ENCODE data around the gene KCNH6. TPM values are rescaled to one million over a fixed set of nuclear protein-coding genes. Genes with fewer than 3 reads are reported as not detected.
A peak's percentile ranks its signal among the peaks of the same experiment; 100 is the strongest.

The KCNH6 gene
- total RNA-seq, 4 donors from 2014 or later, result not detected

DNA sequence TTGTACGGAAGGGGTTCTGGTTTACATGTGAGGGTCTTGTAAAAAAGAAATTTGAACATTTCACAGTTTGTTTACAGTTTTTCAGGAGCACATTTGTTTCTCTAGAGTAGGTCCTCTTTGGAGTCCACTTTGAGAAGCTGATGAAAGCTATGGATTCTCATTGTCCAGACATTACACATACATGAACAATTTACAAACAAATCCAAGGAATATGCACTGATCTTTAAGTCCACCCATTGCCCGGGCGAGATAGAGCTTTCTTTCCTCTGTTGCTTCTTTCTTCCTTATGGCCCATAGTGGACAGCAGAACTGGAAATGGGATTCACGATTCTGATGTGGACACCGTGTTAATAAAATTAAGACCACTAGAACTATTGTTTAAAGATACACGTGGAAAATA is 29.1 kb downstream of the KCNH6 start:
- H3K4me1 ChIP-seq, result peaks cover 0 to 73% (median 0%) of the 10 kb centered on the region in 3 donors
- H3K36me3 ChIP-seq, result no peaks in the 10 kb centered on the region
- no peak for ATAC-seq
- H3K9me3 ChIP-seq, result no peaks in the 10 kb centered on the region
- TF ChIP-seq, protein P1, sequence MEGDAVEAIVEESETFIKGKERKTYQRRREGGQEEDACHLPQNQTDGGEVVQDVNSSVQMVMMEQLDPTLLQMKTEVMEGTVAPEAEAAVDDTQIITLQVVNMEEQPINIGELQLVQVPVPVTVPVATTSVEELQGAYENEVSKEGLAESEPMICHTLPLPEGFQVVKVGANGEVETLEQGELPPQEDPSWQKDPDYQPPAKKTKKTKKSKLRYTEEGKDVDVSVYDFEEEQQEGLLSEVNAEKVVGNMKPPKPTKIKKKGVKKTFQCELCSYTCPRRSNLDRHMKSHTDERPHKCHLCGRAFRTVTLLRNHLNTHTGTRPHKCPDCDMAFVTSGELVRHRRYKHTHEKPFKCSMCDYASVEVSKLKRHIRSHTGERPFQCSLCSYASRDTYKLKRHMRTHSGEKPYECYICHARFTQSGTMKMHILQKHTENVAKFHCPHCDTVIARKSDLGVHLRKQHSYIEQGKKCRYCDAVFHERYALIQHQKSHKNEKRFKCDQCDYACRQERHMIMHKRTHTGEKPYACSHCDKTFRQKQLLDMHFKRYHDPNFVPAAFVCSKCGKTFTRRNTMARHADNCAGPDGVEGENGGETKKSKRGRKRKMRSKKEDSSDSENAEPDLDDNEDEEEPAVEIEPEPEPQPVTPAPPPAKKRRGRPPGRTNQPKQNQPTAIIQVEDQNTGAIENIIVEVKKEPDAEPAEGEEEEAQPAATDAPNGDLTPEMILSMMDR (IDR thresholded peaks at IDR 0.05), result no peak
- no peak for TF ChIP-seq POLR2A (IDR thresholded peaks at IDR 0.05)
- TF ChIP-seq EP300 (IDR thresholded peaks at IDR 0.05), result no peak
- TF ChIP-seq POLR2AphosphoS5 (IDR thresholded peaks at IDR 0.05), result no peak
- WGBS, 2 donors (ENCODE audit: low coverage in 1 of 2), result 33 to 54% methylated on average over 6 of the region's 6 CpGs
- no peak overlapping the region for H3K27ac ChIP-seq
- no peaks in the 10 kb centered on the region for H3K27me3 ChIP-seq
- peak overlapping the region in 1 of 2 donors; percentile 95 for H3K4me3 ChIP-seq

DNA sequence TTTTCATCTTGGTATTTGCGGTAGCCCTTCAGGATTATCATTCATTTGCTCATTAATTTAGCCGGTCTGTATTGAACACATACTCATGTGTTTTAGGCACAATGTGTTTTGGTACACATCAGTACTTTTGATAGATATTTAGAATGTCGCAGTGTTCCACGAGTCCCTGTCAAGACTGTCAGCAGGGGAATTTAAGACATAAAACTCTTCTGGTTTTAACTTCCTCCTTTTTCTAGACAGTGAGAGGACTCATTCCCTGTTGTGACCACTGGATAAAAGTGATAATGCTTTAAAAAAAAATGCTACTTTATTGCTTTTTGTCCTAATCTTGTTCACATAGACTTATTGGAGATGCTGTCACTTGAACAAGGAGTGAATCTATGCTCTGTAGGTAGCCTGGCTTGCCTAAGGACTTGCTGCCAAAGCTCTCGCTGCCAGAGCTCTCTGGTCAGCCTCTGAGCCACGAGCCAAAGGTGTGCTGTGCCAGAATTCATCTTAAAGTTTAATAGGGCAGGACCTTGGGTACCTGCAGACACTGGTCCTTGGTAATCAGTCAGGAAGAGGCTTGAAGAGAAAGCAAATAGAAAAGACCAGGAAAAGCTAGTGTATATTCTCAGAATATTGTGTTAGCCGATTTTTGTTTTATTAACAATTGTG is 32.5 kb downstream of the KCNH6 start:
- Histone ChIP-seq H3K27ac (no peak overlapping the region), H3K9me3 (no peaks in the 10 kb centered on the region), H3K27me3 (no peaks in the 10 kb centered on the region), H3K4me1 (peaks cover 0 to 85% (median 0%) of the 10 kb centered on the region in 3 donors), H3K4me3 (no peak overlapping the region), H3K36me3 (no peaks in the 10 kb centered on the region)
- no peak for ATAC-seq
- WGBS, 2 donors (ENCODE audit: low coverage in 1 of 2), result 54 to 72% methylated on average over 7 of the region's 7 CpGs
- TF ChIP-seq EP300 (IDR thresholded peaks at IDR 0.05) (no peak), POLR2A (IDR thresholded peaks at IDR 0.05) (no peak), POLR2AphosphoS5 (IDR thresholded peaks at IDR 0.05) (no peak)
- TF ChIP-seq, protein P1 (IDR thresholded peaks at IDR 0.05), result no peak

DNA sequence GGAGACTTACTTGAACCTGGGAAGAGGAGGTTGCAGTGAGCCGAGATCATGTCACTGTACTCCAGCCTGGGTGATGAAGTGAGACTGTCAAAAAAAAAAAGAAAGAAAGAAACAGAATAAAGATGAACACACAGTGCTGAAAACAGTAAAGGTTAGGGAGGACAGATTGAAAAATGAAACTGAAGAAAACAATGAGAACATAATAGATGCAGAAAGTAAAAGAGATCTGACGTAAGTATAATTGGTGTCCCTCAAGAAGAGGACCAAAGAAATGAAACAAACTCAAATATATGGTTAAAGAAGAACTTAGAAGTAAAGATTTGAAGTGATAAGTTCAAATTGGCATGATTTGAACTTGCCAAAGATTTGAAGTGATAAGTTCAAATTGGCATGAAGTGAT is 34.3 kb downstream of the KCNH6 start:
- no peak overlapping the region for H3K27ac ChIP-seq
- TF ChIP-seq POLR2AphosphoS5 (IDR thresholded peaks at IDR 0.05), result no peak
- TF ChIP-seq, protein P1 (IDR thresholded peaks at IDR 0.05), result no peak
- TF ChIP-seq POLR2A (IDR thresholded peaks at IDR 0.05), result no peak
- no peak for TF ChIP-seq EP300 (IDR thresholded peaks at IDR 0.05)
- no peaks in the 10 kb centered on the region for H3K36me3 ChIP-seq
- H3K4me1 ChIP-seq, result peaks cover 0 to 70% (median 0%) of the 10 kb centered on the region in 3 donors
- WGBS, 2 donors (ENCODE audit: low coverage in 1 of 2), result 96 to 100% methylated on average over 1 to 2 of the region's 2 CpGs
- no peaks in the 10 kb centered on the region for H3K9me3 ChIP-seq
- no peaks in the 10 kb centered on the region for H3K27me3 ChIP-seq
- no peak overlapping the region for H3K4me3 ChIP-seq
- no peak for ATAC-seq

DNA sequence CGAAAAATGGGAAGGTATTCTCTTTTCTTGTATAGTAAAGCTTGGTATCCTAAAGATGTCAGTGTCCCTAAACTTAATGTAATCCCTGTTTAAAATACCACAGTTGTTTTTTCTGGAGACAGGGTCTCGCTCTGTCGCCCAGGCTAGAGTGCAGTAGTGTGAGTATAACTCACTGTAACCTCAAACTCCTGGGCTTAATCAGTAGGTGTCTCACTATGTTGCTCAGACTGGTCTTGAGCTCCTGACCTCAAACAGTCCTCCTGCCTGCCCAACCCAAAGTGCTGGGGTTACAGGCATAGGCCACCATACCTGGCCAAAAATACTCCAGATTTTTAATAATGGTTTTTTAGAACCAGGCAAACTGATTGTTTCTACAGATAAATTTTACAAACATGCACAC is 35.3 kb downstream of the KCNH6 start:
- Histone ChIP-seq H3K4me3 (no peak overlapping the region), H3K4me1 (peaks cover 0 to 68% (median 0%) of the 10 kb centered on the region in 3 donors), H3K36me3 (no peaks in the 10 kb centered on the region), H3K27me3 (no peaks in the 10 kb centered on the region), H3K9me3 (no peaks in the 10 kb centered on the region), H3K27ac (no peak overlapping the region)
- no peak for ATAC-seq
- TF ChIP-seq, protein P1 (IDR thresholded peaks at IDR 0.05), result no peak
- TF ChIP-seq POLR2A (IDR thresholded peaks at IDR 0.05) (no peak), POLR2AphosphoS5 (IDR thresholded peaks at IDR 0.05) (no peak), EP300 (IDR thresholded peaks at IDR 0.05) (no peak)
- WGBS, 2 donors (ENCODE audit: low coverage in 1 of 2), result 91 to 94% methylated on average over 3 of the region's 3 CpGs

DNA sequence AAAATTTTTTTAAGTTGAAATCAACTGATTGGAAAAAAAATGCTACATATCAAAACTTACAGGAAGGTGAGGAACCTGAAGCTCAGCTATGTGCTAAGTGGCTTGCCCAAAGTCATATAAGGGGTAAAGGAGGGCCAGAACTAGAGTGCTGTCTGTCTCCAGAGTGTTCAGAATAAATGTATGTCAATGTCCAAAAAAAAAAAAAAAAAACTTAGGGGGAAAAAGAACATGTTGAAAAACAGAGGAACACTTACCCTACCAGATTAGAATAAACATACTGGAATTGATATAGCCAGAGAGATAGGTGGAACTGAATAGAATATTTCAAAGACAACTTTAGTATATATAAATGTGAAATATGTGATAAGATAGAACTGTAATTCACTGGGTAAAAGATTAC is 38.7 kb downstream of the KCNH6 start:
- H3K27ac ChIP-seq, result no peak overlapping the region
- no peaks in the 10 kb centered on the region for H3K9me3 ChIP-seq
- no peaks in the 10 kb centered on the region for H3K27me3 ChIP-seq
- no peak for ATAC-seq
- TF ChIP-seq POLR2A (IDR thresholded peaks at IDR 0.05) (no peak), EP300 (IDR thresholded peaks at IDR 0.05) (no peak), POLR2AphosphoS5 (IDR thresholded peaks at IDR 0.05) (no peak)
- TF ChIP-seq, protein P1 (IDR thresholded peaks at IDR 0.05), result no peak
- peaks cover 0 to 35% (median 0%) of the 10 kb centered on the region in 3 donors for H3K4me1 ChIP-seq
- H3K36me3 ChIP-seq, result no peaks in the 10 kb centered on the region
- H3K4me3 ChIP-seq, result no peak overlapping the region

All from gastroesophageal sphincter (tissue), 4 donors.